Nephron (organoid): Measurements from ENCODE around the gene SESN2.

Source experiments
- H3K27ac Mint-ChIP-seq, 3 experiments: 2 replicates each; pipeline ENCODE4 v1.8.0; 2020; ENCODE audit warnings: mixed read lengths in 3 of 3, mild to moderate bottlenecking in 2 of 3, moderate library complexity in 1 of 3
- H3K27me3 Mint-ChIP-seq: 2 replicates; pipeline ENCODE4 v1.8.0; 2021; ENCODE audit warnings: low read depth, mild to moderate bottlenecking, moderate library complexity, mixed read lengths
- H3K36me3 Mint-ChIP-seq: 2 replicates; pipeline ENCODE4 v1.8.0; 2020; ENCODE audit warnings: low read depth, mixed read lengths
- H3K4me1 Mint-ChIP-seq: 2 replicates; pipeline ENCODE4 v1.8.0; 2020; ENCODE audit warnings: mixed read lengths
- H3K4me3 Mint-ChIP-seq, 3 experiments: 2 replicates each; pipeline ENCODE4 v1.8.0; 2020; ENCODE audit warnings: mild to moderate bottlenecking in 3 of 3, mixed read lengths in 3 of 3, moderate library complexity in 2 of 3
- H3K9me3 Mint-ChIP-seq: 2 replicates; pipeline ENCODE4 v1.8.0; 2020; ENCODE audit warnings: mixed read lengths
- TF ChIP-seq, protein P1 (sequence below), 3 experiments: fragments of 200-600 bp; sonication (generic); IDR thresholded peaks; one replicate each; pipeline ENCODE4 v1.5.0; 2021; ENCODE audit warnings: antibody characterized with exemption in 3 of 3; ENCODE audit not compliant: unreplicated experiment in 3 of 3

SESN2 gene

GRCh38 chr1:28281608-28282425 is 22.5 kb downstream of the SESN2 start:
- Mint-ChIP-seq H3K4me1 (no peaks in the 10 kb centered on the region), H3K9me3 (no peaks in the 10 kb centered on the region), H3K4me3 (no peak overlapping the region), H3K36me3 (peaks cover 45% of the 10 kb centered on the region), H3K27me3 (no peaks in the 10 kb centered on the region), H3K27ac (no peak overlapping the region)
- TF ChIP-seq, protein P1, sequence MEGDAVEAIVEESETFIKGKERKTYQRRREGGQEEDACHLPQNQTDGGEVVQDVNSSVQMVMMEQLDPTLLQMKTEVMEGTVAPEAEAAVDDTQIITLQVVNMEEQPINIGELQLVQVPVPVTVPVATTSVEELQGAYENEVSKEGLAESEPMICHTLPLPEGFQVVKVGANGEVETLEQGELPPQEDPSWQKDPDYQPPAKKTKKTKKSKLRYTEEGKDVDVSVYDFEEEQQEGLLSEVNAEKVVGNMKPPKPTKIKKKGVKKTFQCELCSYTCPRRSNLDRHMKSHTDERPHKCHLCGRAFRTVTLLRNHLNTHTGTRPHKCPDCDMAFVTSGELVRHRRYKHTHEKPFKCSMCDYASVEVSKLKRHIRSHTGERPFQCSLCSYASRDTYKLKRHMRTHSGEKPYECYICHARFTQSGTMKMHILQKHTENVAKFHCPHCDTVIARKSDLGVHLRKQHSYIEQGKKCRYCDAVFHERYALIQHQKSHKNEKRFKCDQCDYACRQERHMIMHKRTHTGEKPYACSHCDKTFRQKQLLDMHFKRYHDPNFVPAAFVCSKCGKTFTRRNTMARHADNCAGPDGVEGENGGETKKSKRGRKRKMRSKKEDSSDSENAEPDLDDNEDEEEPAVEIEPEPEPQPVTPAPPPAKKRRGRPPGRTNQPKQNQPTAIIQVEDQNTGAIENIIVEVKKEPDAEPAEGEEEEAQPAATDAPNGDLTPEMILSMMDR (IDR thresholded peaks at IDR 0.05; ENCODE audit: unreplicated experiment in 3 of 3): no peak

GRCh38 chr1:28282426-28283407 is 23.4 kb downstream of the SESN2 start:
- Mint-ChIP-seq H3K36me3 (peaks cover 39% of the 10 kb centered on the region), H3K4me1 (no peaks in the 10 kb centered on the region), H3K27me3 (no peaks in the 10 kb centered on the region), H3K4me3 (no peak overlapping the region), H3K9me3 (no peaks in the 10 kb centered on the region), H3K27ac (no peak overlapping the region)
- TF ChIP-seq, protein P1 (IDR thresholded peaks at IDR 0.05; ENCODE audit: unreplicated experiment in 3 of 3): no peak

GRCh38 chr1:28286111-28286510 is 26.8 kb downstream of the SESN2 start:
- H3K27ac Mint-ChIP-seq: peak overlapping the region; percentile 50 to 75 (median 53)
- H3K36me3 Mint-ChIP-seq: peaks cover 13% of the 10 kb centered on the region
- no peaks in the 10 kb centered on the region for H3K4me1 Mint-ChIP-seq
- H3K9me3 Mint-ChIP-seq: no peaks in the 10 kb centered on the region
- TF ChIP-seq, protein P1 (IDR thresholded peaks at IDR 0.05; ENCODE audit: unreplicated experiment in 3 of 3): no peak
- H3K27me3 Mint-ChIP-seq: no peaks in the 10 kb centered on the region
- H3K4me3 Mint-ChIP-seq: no peak overlapping the region

- Mint-ChIP-seq H3K27me3 (no peaks in the 10 kb centered on the region), H3K4me1 (no peaks in the 10 kb centered on the region), H3K27ac (peak overlapping the region in 2 of 3 experiments; percentile 22 to 26), H3K4me3 (no peak overlapping the region), H3K9me3 (no peaks in the 10 kb centered on the region), H3K36me3 (no peaks in the 10 kb centered on the region)
- TF ChIP-seq, protein P1 (IDR thresholded peaks at IDR 0.05; ENCODE audit: unreplicated experiment in 3 of 3): no peak
Observed at GRCh38 chr1:28288487-28288886, 29.2 kb downstream of the SESN2 start.

DNA sequence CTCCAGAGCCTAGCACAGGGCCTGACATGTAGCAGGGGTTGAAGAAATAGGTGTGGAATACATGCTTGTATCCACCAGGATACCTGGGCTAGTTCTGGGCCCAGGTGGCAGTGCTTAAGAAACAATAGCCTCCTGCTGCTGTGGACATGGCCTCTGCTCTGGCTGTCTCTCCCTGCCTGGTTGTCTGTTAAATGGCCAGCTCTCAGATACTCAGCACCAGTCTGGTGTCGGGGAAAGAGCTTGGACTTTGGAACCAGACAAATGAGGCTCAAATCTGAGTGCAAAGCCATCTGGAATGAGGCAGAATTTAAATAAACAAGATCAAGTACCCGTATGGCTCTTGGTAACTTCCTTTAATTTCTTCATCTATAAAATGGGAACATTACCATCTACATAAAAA is 31.5 kb downstream of the SESN2 start:
- no peaks in the 10 kb centered on the region for H3K27me3 Mint-ChIP-seq
- H3K27ac Mint-ChIP-seq: peak overlapping the region in 2 of 3 experiments; percentile 76 to 86
- no peaks in the 10 kb centered on the region for H3K9me3 Mint-ChIP-seq
- no peak overlapping the region for H3K4me3 Mint-ChIP-seq
- no peaks in the 10 kb centered on the region for H3K36me3 Mint-ChIP-seq
- H3K4me1 Mint-ChIP-seq: no peaks in the 10 kb centered on the region
- TF ChIP-seq, protein P1 (IDR thresholded peaks at IDR 0.05; ENCODE audit: unreplicated experiment in 3 of 3): no peak
